ENCODE results near the gene PREP. TPM values are rescaled to one million over a fixed set of nuclear protein-coding genes. Genes with fewer than 3 reads are reported as not detected.
A peak's percentile ranks its signal among the peaks of the same experiment; 100 is the strongest.

PREP gene
- total RNA-seq, 1 donor, result 19.0 TPM

GRCh38 chr6:105270511-105270910, 132.4 kb downstream of the PREP start:
- H3K4me3 ChIP-seq (ENCODE audit: low read depth, low read length), result no peak overlapping the region
- TF ChIP-seq CTCF (IDR thresholded peaks at IDR 0.05; ENCODE audit: insufficient read depth, low read depth, low read length), result no peak
- peak; percentile 48 for DNase-seq (ENCODE audit: low read depth)

- no peak overlapping the region for H3K4me3 ChIP-seq (ENCODE audit: low read depth, low read length)
- TF ChIP-seq CTCF (IDR thresholded peaks at IDR 0.05; ENCODE audit: insufficient read depth, low read depth, low read length), result no peak
- no peak for DNase-seq (ENCODE audit: low read depth)
Measured at GRCh38 chr6:105269390-105269789, 133.5 kb downstream of the PREP start.

GRCh38 chr6:105263685-105264610, 138.9 kb downstream of the PREP start:
- no peak overlapping the region for H3K4me3 ChIP-seq (ENCODE audit: low read depth, low read length)
- no peak for DNase-seq (ENCODE audit: low read depth)
- no peak for TF ChIP-seq CTCF (IDR thresholded peaks at IDR 0.05; ENCODE audit: insufficient read depth, low read depth, low read length)

- no peak for DNase-seq (ENCODE audit: low read depth)
- no peak for TF ChIP-seq CTCF (IDR thresholded peaks at IDR 0.05; ENCODE audit: insufficient read depth, low read depth, low read length)
- H3K4me3 ChIP-seq (ENCODE audit: low read depth, low read length), result no peak overlapping the region
Measured at GRCh38 chr6:105259913-105260889, 142.7 kb downstream of the PREP start.

GRCh38 chr6:105258816-105259215, 144.1 kb downstream of the PREP start:
- no peak for TF ChIP-seq CTCF (IDR thresholded peaks at IDR 0.05; ENCODE audit: insufficient read depth, low read depth, low read length)
- no peak for DNase-seq (ENCODE audit: low read depth)

GRCh38 chr6:105257340-105257739, 145.5 kb downstream of the PREP start:
- TF ChIP-seq CTCF (IDR thresholded peaks at IDR 0.05; ENCODE audit: insufficient read depth, low read depth, low read length), result no peak
- DNase-seq (ENCODE audit: low read depth), result no peak
- no peak overlapping the region for H3K4me3 ChIP-seq (ENCODE audit: low read depth, low read length)

More at GRCh38 chr6:105258816-105259215, 144.1 kb downstream of the PREP start:
- no peak overlapping the region for H3K4me3 ChIP-seq (ENCODE audit: low read depth, low read length)

All from fibroblast of villous mesenchyme (primary cell).